PFSK-1 (cell line): ENCODE data around the gene SAMD4A.

ENCODE experiments used
- POLR2AphosphoS5 ChIP-seq: IDR thresholded peaks from 2 replicates; pipeline ENCODE4 v1.6.1; 2012; ENCODE audit warnings: low read depth, mild to moderate bottlenecking, control low read depth, low read length, moderate library complexity
- SIN3A ChIP-seq: IDR thresholded peaks from 2 replicates; pipeline ENCODE4 v1.6.1; 2012; ENCODE audit warnings: mild to moderate bottlenecking, low read length, moderate library complexity, borderline replicate concordance; ENCODE audit not compliant: insufficient read depth
- TAF1 ChIP-seq: IDR thresholded peaks from 2 replicates; pipeline ENCODE4 v1.6.1; 2012; ENCODE audit warnings: low read length, control low read depth, borderline replicate concordance; ENCODE audit not compliant: insufficient read depth
- TF ChIP-seq, protein P1 (sequence below), 2 experiments: IDR thresholded peaks; 2 replicates each; pipeline versions ENCODE4 v1.6.1 to v1.8.0; 2011 to 2012; ENCODE audit warnings: low read depth in 2 of 2, low read length in 2 of 2, control low read depth in 1 of 2, inconsistent platforms in 1 of 2, mild to moderate bottlenecking in 1 of 2, moderate library complexity in 1 of 2; ENCODE audit not compliant: insufficient read depth in 1 of 2

DNA sequence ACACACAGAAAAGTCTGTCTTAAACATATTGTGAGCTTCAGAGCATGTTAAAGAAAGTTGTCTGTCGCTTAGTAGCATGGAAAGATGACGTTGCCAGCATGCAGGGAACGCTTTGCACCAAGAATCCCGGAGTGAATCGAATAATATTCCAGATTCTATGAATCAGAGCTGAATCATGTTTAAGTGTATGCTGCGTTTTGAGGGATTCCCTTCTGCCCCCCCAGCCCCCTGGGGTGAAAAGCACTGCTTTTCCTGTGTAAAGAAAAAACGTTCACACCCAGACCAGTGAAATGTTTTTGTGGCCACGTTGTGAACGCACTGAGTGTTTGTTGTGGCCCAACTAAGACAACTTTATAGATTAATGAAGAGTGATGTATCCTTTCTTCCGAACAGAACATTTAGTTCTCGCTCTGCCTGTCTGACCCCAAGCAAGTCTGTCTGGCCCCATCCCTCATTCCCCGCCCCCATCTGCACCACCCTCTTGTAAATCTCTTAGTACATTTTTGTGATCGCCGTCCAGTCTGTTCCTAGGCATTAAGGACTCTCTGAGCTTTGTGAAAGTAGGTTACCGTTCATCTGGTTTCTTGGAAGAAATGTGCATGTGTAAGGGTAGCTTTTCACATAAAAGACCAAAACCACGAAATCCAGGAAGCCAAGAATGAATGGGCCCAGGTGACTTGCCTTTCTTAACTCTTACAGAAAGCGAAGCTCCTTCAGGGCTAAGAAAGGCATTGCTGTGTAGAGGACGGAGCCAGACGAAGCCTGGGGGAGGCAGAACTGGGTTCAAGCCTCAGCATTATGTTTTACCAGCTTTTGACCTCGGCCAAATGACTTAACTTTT, 103.0 kb downstream of the SAMD4A start:
- no peak for TF ChIP-seq SIN3A
- no peak for TF ChIP-seq TAF1
- TF ChIP-seq, protein P1, sequence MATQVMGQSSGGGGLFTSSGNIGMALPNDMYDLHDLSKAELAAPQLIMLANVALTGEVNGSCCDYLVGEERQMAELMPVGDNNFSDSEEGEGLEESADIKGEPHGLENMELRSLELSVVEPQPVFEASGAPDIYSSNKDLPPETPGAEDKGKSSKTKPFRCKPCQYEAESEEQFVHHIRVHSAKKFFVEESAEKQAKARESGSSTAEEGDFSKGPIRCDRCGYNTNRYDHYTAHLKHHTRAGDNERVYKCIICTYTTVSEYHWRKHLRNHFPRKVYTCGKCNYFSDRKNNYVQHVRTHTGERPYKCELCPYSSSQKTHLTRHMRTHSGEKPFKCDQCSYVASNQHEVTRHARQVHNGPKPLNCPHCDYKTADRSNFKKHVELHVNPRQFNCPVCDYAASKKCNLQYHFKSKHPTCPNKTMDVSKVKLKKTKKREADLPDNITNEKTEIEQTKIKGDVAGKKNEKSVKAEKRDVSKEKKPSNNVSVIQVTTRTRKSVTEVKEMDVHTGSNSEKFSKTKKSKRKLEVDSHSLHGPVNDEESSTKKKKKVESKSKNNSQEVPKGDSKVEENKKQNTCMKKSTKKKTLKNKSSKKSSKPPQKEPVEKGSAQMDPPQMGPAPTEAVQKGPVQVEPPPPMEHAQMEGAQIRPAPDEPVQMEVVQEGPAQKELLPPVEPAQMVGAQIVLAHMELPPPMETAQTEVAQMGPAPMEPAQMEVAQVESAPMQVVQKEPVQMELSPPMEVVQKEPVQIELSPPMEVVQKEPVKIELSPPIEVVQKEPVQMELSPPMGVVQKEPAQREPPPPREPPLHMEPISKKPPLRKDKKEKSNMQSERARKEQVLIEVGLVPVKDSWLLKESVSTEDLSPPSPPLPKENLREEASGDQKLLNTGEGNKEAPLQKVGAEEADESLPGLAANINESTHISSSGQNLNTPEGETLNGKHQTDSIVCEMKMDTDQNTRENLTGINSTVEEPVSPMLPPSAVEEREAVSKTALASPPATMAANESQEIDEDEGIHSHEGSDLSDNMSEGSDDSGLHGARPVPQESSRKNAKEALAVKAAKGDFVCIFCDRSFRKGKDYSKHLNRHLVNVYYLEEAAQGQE (IDR thresholded peaks at IDR 0.05; ENCODE audit: insufficient read depth in 1 of 2, low read depth in 2 of 2, low read length in 2 of 2) = no peak
- no peak for TF ChIP-seq POLR2AphosphoS5
